Spleen (tissue), 11 donors: ENCODE results near the gene MEGF9. TPM values are rescaled to one million over a fixed set of nuclear protein-coding genes. Genes with fewer than 3 reads are reported as not detected.

Source experiments
- DNase-seq: peaks from one replicate; pipeline ENCODE4 v3.0.0-alpha.2; 2020
- H3K27ac ChIP-seq, 8 donors: fragments of 200-600 bp; sonication (generic) in 7 of 8; 1 replicate in 4 of 8; 2 replicates in 4 of 8; pipeline versions ENCODE4 v1.5.0 to v1.8.0; 2016 to 2021; ENCODE audit warnings: inconsistent platforms in 4 of 8, mild to moderate bottlenecking in 4 of 8, moderate library complexity in 1 of 8
- H3K27me3 ChIP-seq, 7 donors: fragments of 200-600 bp; sonication (generic) in 6 of 7; replicated peaks in 1 of 7; 1 replicate in 4 of 7; 2 replicates in 3 of 7; pipeline versions ENCODE4 v1.5.0 to v1.8.0; 2016 to 2021; ENCODE audit warnings: inconsistent platforms in 3 of 7, mild to moderate bottlenecking in 1 of 7
- H3K36me3 ChIP-seq, 6 donors: fragments of 200-600 bp; sonication (generic) in 5 of 6; 1 replicate in 4 of 6; 2 replicates in 2 of 6; pipeline versions ENCODE4 v1.5.0 to v1.8.0; 2016 to 2021; ENCODE audit warnings: inconsistent platforms in 2 of 6
- H3K4me1 ChIP-seq, 6 donors: fragments of 200-600 bp; sonication (generic) in 5 of 6; 1 replicate in 3 of 6; 2 replicates in 3 of 6; pipeline versions ENCODE4 v1.5.0 to v1.8.0; 2016 to 2021; ENCODE audit warnings: inconsistent platforms in 3 of 6
- H3K4me3 ChIP-seq, 8 donors: fragments of 200-600 bp; sonication (generic) in 7 of 8; 1 replicate in 4 of 8; 2 replicates in 4 of 8; pipeline versions ENCODE4 v1.5.0 to v1.8.0; 2016 to 2021; ENCODE audit warnings: inconsistent platforms in 4 of 8, mild to moderate bottlenecking in 4 of 8, moderate library complexity in 2 of 8
- H3K9me3 ChIP-seq, 8 donors: fragments of 200-600 bp; sonication (generic) in 7 of 8; 1 replicate in 4 of 8; 2 replicates in 4 of 8; pipeline versions ENCODE4 v1.5.0 to v1.8.0; 2016 to 2021; ENCODE audit warnings: inconsistent platforms in 4 of 8
- POLR2A ChIP-seq, 3 donors: fragments of 450-650 bp; IDR thresholded peaks; one replicate each; pipeline ENCODE4 v1.5.1; 2017; ENCODE audit warnings: antibody characterized with exemption in 3 of 3, mild to moderate bottlenecking in 1 of 3
- POLR2AphosphoS5 ChIP-seq, 3 donors: sonication (generic); formaldehyde crosslinking; IDR thresholded peaks; one replicate each; pipeline ENCODE4 v1.5.1; 2017; ENCODE audit warnings: antibody characterized with exemption in 3 of 3
- WGBS, 5 donors: extraction: QIAGEN DNeasy Blood & Tissue Kit in 3 of 5; methylation state at CpG; one replicate each; pipeline versions ENCODE4 v1.1.5 to v1.1.7; 2013 to 2018; 5-methylcytosine and 5-hydroxymethylcytosine counted together
- intact Hi-C: fragments of 100-400 bp; cut with DNase I; formaldehyde crosslinking; loops from one replicate; pipeline ENCODE4 v1.15.0; 2023; ENCODE audit warnings: low total_unique reads
- polyA plus RNA-seq, 3 donors: library from polyadenylated mRNA; stranded (reverse); fragments of 200-250 nt; gene quantifications; one replicate each; pipeline ENCODE4 v1.2.1, GENCODE V29; 2013
- total RNA-seq, 7 donors: library from RNA; depleted of rRNA in 3 of 7; stranded (reverse); fragments of >200 nt in 3 of 7; fragmentation: NEBNext Ultra II Directional in 4 of 7; extraction: Animal tissue kit (Norgen Biotek cat#: 25700) in 4 of 7; gene quantifications; one replicate each; pipeline versions ENCODE4 v1.1.0 to v1.2.1, GENCODE V29; 2016 to 2021
- TF ChIP-seq, protein P1 (sequence below), 11 experiments: fragments of 200-600 bp in 7 of 11; fragments of 450-650 bp in 4 of 11; sonication (generic) in 4 of 11; IDR thresholded peaks in 8 of 11; conservative IDR thresholded peaks in 3 of 11; 1 replicate in 7 of 11; 2 replicates in 4 of 11; pipeline versions ENCODE4 v1.4.0 to v1.8.0; 2016 to 2021; ENCODE audit warnings: antibody characterized with exemption in 11 of 11, inconsistent platforms in 4 of 11, mild to moderate bottlenecking in 1 of 11
- donor health status: healthy with polysubstance abuse.
- donor health status: DM: no; HTN: no; CAD: no; lungs with moderate emphysema.
- donor health status: DM: no; HTN: no; CAD: no.
- donor health status: Bipolar disorder and iron deficiency.
- donor health status: healthy.
- donor health status: DM: no; HTN: no; CAD: no.
- donor health status: DM: yes; HTN: yes; CAD: no.

MEGF9 gene
- total and polyA plus RNA-seq, 10 donors, result 2.2 to 57.3 (median 30.7) TPM

- Histone ChIP-seq H3K27me3 (no peaks in the 10 kb centered on the region), H3K27ac (no peak overlapping the region), H3K36me3 (peaks cover 0 to 18% (median 0%) of the 10 kb centered on the region in 6 donors), H3K4me3 (no peak overlapping the region), H3K4me1 (peaks cover 0 to 20% (median 0%) of the 10 kb centered on the region in 6 donors), H3K9me3 (no peaks in the 10 kb centered on the region)
- 46 to 82% (median 70%) methylated on average over 1 of the region's 1 CpG for WGBS, 5 donors
- intact Hi-C loops, result no loop called here
- no peak for DNase-seq
- TF ChIP-seq POLR2AphosphoS5 (IDR thresholded peaks at IDR 0.05) (no peak), POLR2A (IDR thresholded peaks at IDR 0.05) (no peak)
- TF ChIP-seq, protein P1, sequence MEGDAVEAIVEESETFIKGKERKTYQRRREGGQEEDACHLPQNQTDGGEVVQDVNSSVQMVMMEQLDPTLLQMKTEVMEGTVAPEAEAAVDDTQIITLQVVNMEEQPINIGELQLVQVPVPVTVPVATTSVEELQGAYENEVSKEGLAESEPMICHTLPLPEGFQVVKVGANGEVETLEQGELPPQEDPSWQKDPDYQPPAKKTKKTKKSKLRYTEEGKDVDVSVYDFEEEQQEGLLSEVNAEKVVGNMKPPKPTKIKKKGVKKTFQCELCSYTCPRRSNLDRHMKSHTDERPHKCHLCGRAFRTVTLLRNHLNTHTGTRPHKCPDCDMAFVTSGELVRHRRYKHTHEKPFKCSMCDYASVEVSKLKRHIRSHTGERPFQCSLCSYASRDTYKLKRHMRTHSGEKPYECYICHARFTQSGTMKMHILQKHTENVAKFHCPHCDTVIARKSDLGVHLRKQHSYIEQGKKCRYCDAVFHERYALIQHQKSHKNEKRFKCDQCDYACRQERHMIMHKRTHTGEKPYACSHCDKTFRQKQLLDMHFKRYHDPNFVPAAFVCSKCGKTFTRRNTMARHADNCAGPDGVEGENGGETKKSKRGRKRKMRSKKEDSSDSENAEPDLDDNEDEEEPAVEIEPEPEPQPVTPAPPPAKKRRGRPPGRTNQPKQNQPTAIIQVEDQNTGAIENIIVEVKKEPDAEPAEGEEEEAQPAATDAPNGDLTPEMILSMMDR (IDR thresholded peaks at IDR 0.05 in 8 of 11, conservative IDR thresholded peaks at IDR 0.05 in 3 of 11), result no peak
Observed at GRCh38 chr9:120650352-120650751, 63.9 kb downstream of the MEGF9 start.

DNA sequence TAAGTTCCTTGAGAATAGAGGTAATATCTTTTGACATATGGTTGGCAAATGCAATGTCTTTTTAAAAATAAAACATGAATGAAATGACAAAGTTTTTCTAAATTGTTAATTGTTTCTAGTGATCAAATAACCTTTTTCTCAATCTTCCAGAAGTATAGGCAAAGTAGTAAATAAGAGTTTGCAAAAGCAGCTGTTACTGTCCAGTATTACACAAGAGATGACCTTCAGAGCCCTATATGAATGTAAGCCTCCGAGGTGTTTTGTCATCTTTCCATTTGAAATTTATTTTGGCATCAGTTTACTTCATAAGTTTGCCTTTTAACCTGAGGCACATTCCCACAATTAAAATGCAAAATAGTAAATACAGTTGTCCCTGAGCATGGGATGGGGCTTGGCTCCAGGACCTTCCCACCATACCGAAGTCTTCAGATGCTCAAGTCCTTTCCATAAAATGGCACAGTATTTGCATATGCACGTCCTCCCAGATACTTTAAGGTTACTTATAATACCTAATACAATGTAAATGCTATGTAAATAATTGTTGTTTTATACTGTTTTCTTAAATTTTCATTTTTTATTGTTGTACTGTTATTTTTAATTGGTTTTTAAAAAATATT lies 65.6 kb downstream of the MEGF9 start:
- peaks cover 0 to 12% (median 0%) of the 10 kb centered on the region in 6 donors for H3K4me1 ChIP-seq
- TF ChIP-seq POLR2AphosphoS5 (IDR thresholded peaks at IDR 0.05) (no peak), POLR2A (IDR thresholded peaks at IDR 0.05) (no peak)
- TF ChIP-seq, protein P1 (IDR thresholded peaks at IDR 0.05 in 8 of 11, conservative IDR thresholded peaks at IDR 0.05 in 3 of 11), result no peak
- H3K27ac ChIP-seq, result no peak overlapping the region
- WGBS, 5 donors, result 82 to 97% (median 86%) methylated on average over 3 of the region's 3 CpGs
- no peaks in the 10 kb centered on the region for H3K27me3 ChIP-seq
- DNase-seq, result no peak
- H3K9me3 ChIP-seq, result no peaks in the 10 kb centered on the region
- H3K4me3 ChIP-seq, result no peak overlapping the region
- intact Hi-C loops, result no loop called here
- H3K36me3 ChIP-seq, result peaks cover 0 to 32% (median 0%) of the 10 kb centered on the region in 6 donors

DNA sequence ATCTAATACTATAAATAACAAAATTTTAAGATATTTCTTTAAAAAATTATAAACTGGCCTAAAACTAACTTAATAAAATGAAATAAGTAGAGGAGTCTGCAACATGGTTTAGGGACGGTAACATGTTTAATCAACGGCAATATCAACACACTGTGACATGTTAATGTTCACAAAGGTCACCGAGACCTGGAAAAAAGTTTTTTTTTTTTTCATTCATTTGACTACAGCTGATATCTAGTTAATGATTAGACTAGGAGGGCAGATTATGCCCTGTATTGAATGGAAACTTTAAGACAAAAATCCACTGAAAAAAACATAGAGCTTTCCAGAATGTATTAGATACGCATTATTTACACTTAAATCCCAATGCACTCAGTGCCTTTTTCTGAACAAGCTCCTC lies 67.3 kb downstream of the MEGF9 start:
- peaks cover 0 to 36% (median 0%) of the 10 kb centered on the region in 6 donors for H3K36me3 ChIP-seq
- H3K27ac ChIP-seq, result no peak overlapping the region
- DNase-seq, result no peak
- WGBS, 5 donors, result 96 to 98% (median 97%) methylated on average over 4 of the region's 4 CpGs
- no peak overlapping the region for H3K4me3 ChIP-seq
- H3K27me3 ChIP-seq, result no peaks in the 10 kb centered on the region
- TF ChIP-seq, protein P1 (IDR thresholded peaks at IDR 0.05 in 8 of 11, conservative IDR thresholded peaks at IDR 0.05 in 3 of 11), result no peak
- no peak for TF ChIP-seq POLR2AphosphoS5 (IDR thresholded peaks at IDR 0.05)
- no peak for TF ChIP-seq POLR2A (IDR thresholded peaks at IDR 0.05)
- no peaks in the 10 kb centered on the region for H3K9me3 ChIP-seq
- intact Hi-C loops, result no loop called here
- H3K4me1 ChIP-seq, result peaks cover 0 to 9% (median 0%) of the 10 kb centered on the region in 6 donors

DNA sequence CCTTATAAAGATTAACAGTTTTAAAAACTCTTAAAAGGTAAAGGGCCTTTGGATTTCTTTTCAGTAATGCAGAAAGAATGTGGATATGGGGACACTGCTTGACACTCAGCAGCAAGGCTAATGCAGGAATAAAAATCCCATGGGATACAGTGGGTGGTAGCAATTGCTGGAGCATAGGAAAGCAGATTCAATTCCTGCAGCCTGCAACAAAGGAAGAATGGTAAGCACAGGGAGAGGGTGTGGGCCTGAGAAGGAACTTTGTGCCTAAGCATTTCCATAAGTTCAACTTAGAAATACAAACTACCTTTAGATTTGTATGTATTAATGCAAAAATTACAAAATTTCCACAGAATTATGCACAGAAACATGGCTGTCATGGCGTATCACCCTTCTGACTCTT lies 68.5 kb downstream of the MEGF9 start:
- no peak for DNase-seq
- Histone ChIP-seq H3K9me3 (peaks cover 0 to 5% (median 0%) of the 10 kb centered on the region in 8 donors), H3K27ac (no peak overlapping the region), H3K4me3 (no peak overlapping the region), H3K27me3 (no peaks in the 10 kb centered on the region), H3K4me1 (peaks cover 0 to 9% (median 0%) of the 10 kb centered on the region in 6 donors), H3K36me3 (peaks cover 0 to 38% (median 0%) of the 10 kb centered on the region in 6 donors)
- TF ChIP-seq POLR2AphosphoS5 (IDR thresholded peaks at IDR 0.05) (no peak), POLR2A (IDR thresholded peaks at IDR 0.05) (no peak)
- TF ChIP-seq, protein P1 (IDR thresholded peaks at IDR 0.05 in 8 of 11, conservative IDR thresholded peaks at IDR 0.05 in 3 of 11), result no peak
- 92 to 100% (median 97%) methylated on average over 1 of the region's 1 CpG for WGBS, 5 donors
- intact Hi-C loops, result no loop called here
